ENCODE data around the gene INIP.
"Not testable (repeated sequence)": the region's sequence is repeated elsewhere in the genome, so short reads cannot be mapped to it uniquely, and the experiment has no call there.

Gene INIP

DNA sequence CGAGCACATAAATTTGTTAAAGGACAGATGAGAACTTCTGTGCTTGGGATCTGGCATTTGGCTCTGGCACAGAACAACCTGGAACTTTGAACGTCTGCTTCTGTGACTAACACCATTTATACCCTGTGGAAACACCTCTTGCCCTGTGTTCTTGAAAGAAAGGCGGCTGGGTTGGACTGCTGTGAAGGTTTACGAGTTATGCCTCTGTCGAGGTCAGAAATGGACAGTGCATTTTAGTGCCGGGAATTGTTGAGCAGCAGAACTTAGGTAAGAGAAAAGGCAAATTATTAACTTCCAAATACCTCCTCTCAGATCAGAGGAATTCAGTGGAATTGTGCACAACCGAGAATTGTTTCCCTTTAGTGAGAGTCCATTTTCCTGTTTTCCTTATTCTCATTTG, 14.1 kb upstream of the INIP start:
- DNase-seq: no peak

DNA sequence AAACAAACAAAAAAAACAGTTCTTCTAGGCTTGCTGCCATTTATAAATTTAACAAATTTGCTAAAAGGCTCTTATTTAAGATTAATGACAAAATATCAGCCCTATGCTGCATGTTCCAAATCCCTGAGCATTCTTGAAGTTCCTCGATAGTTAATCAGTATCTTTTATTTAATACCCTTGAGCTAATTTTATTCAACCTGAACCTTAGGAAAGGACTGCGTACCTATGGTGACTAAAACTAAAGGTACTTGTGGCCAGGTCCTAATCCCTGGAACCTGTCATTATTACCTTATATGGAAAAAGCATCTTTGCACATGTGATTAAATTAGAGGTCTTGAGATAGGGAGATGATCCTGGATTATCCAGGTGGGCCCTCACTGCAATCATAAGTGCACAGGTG, 10.5 kb upstream of the INIP start:
- no peak for DNase-seq

DNA sequence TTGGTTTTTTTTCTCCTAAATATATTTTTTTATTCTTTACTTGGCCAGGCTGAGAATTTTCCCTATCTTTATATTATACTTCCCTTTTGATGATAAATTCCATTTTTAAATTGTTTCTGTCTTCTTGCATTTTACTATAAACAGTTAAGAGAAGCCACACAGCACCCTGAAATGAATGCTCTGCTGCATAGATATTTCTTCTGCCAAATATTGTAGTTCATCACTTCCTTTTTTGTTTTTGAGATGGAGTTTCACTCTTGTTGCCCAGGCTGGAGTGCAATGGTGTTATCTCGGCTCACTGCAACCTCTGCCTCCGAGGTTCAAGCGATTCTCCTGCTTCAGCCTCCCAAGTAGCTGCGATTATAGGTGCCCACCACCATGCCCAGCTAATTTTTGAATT, 8.5 kb upstream of the INIP start:
- DNase-seq: no peak

DNA sequence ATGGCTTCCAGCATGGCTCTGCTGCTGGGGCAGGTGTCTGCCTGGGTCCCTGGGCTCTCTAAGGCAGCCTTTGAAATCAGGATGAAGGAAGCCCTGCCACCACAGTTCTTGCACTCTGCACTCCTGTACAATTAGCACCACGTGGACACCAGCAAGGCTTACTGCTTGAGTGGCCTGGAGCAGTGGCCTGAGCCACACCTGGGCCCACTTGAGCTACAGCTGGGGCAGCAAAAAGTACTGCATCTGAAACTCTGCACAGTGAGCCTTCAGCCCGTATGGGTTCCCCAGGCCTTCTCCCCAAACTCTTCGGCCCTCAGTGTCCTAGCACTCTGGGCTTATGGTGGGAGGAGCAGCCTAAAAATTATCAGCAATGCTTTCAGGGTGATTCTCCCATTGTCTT, 8.0 kb upstream of the INIP start:
- DNase-seq: no peak

DNA sequence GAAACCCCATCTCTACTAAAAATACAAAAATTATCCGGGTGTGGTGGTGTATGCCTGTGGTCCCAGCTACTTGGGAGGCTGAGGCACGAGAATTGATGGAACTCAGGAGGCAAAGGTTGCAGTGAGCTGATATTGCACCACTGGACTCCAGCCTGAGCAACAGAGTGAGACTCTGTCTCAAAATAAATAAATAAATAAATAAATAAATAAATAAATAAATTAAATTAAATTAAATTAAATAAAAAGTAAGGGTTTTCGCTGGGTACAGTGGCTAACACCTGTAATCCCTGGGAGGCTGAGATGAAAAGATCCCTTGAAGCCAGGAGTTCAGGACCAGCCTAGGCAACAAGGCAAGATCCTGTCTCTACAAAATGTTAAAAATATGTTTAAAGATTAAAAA, 4.8 kb upstream of the INIP start:
- DNase-seq: not testable (repeated sequence)

DNA sequence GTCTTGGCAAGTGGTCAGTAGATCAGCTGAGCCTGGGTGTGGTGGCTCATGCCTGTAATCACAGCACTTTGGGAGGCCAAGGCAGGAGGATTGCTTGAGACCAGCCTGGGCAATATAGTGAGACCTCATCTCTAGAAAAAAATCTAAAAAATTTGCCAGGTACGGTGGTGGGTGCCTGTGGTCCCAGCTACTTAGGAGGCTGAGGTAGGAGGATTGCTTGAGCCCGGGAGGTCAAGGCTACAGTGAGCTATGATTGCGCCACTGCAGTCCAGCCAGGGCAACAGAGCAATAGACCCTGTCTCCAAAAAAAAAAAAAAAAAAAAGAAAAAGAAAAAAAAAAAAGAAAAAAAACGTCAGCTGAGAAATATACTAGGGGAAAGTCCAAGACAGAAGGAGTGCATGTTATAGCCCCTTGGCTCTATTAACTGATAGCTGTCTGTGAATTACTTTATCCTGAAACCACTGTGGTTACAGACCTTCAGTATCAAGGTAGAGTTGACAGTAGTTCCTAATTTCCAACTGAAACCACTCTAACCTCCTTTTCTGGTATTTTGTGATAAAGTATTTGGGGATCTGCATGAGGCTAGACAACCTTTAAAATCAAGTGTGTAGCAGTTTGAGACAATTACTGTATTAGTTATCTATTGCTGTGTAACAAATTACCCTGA, 2.3 kb upstream of the INIP start:
- DNase-seq: no peak

DNA sequence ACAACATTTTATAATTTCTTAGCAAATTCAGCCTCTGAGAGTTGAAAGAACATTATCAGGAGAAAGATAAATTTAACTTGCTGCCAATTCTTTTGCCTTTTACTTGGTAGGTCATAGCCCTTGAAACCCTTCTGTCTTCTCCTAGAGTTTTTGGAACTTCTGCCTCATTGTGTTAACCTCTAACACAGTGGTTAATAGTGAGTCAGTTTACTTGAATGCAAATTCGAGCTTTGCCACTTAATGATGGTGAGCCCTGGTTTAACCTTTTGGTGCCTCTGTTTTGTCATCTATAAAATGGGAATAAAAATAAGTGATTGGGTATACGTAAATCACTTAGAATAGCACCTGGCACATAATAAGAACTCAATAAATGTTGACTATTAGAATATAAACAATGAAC, 1.8 kb upstream of the INIP start:
- no peak for DNase-seq

DNA sequence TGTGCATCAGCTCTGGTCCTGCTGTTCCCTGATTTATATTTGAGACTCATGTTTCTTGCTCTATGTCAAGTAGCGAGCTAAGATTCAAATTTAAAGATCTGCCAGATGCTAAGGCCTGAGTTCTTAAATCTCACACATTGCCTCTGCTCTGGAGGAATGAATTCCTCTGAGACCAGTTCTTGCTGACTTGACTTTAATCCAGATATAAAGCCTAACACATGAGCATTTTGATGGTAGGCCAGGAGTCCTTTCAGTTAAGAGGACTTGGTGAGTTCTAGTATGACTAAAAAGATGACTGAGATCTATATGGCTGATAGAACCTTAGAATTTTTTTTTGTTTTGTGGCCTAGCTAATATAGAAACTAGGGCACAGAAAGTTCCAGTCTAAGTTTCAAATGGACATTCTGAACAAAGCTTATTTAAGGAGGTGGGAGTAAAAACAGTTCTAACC, 1.3 kb upstream of the INIP start:
- no peak for DNase-seq

DNA sequence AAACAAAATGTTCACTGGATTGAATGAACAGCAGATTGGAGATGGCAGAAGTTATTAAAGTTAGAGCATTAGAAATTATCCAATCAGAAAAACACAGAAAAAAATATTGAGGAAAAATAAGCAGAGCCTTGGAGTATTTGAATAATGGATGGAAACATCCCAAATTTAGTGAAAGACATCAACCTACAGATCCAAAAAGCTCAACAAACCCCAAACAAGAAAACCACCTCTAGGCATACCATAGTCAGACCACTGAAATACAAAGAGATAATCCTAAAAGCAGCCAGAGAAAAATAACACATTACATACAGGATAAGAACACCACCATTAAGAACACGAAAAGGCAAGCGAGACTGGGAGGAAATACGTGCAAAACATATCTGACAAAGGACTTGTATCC, 5.2 kb downstream of the INIP start:
- DNase-seq: no peak

DNA sequence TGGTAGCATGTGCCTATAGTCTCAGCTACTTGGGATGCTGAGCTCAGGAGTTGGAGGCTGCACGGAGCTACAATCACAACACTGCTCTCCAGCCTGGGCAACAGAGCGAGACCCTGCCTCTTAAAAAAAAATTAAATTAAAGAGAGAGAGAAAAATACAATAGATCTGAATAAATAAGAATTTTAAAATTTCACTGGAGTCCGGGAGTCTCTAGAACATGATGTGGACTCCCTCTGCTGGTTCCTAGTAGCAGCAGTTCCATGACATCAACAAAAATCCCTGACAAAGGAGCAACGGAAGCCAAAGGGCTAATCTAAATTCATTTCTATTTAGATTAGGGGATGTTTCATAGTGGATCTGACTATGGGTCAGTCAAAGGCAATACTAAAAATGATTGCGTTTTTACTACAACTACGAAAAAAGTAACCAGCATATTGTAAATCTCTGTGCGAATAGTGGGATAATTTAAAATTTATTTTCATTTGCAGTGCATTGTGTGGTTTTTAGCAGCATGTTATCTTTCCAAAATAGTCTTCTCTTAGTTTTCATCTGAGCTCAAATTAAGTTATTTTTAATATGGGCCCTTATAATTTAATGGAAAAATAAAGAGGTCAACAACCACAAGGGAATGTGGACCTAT, 6.7 kb downstream of the INIP start:
- no peak for DNase-seq

DNA sequence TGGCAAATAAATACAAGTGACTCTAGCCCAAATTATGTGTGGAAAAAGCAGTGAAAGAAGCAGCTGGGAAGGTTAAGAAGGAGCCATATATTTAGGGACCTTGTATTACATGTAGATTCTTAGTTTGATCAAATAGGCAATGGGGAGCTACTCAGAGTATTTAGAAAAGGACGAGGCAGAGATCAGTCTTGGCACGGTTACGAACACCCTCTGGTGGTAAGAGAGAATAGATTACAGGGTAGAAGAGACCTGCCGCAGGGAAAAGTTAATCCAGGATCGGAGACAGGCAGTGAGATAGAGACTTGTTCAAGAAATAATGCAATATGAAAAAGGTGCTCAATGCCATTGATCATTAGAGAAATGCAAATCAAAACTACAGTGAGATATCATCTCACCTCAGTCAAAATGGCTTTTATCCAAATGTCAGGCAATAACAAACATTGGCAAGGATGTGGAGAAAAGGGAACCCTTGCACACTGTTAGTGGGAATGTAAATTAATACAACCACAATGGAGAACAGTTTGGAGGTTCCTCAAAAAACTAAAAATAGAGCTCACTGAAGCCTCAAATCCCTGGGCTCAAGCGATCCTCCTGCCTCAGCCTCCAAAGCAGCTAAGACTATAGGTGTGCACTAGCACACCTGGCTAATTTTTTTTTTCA, 12.0 kb downstream of the INIP start:
- no peak for DNase-seq

DNA sequence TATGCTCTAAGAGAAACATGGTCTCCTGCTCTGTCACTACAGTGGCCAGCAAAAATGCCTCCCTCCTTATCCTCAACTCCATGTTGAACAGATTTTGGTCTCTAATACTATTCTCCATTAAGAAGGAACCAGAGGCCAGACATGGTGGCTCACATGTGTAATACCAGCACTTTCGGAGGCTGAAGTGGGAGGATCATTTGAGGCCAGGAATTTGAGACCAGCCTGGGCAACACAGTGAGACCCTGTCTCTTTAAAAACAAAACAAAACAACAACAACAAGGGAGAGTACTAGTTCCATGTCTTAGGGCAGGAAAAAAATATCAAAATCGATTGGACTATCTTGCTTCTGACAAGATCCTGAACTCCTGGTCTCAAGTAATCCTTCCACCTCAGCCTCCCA, 14.6 kb downstream of the INIP start:
- DNase-seq: no peak

DNA sequence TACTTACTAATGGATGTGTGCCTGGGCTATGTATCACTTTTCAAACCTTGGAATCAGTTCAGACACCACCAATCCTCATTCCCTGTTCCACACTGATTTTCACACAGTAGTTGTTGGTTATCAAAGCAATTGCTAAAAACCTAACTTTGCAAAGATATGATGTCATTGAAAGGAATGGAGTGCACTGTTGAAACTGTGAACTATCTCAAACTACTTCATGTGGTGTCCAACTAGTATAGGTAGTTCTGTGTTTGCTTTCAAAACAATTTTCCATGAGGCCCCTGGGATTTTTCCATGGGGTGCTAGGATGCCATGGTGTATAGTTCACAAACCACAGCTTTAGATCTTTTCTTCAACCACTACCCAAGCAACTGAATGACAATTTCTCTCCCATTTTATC, 17.8 kb downstream of the INIP start:
- DNase-seq: no peak

DNA sequence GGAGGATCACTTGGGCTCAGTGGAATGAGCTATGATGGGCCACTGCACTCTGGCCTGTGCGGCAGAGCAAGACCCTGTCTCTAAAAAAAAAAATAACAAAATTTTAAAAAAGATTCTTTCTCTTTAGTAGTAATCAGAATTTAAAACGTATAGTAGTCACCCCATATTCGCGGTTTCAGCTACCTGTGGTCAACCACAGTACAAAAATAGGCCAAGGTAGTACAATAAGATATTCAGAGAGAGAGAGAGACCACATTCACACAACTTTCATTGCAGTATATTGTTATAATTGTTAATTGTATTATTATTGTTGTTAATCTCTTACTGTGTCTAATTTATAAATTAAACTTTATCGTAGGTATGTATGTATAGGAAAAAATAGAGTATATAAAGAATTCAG, 18.7 kb downstream of the INIP start:
- DNase-seq: no peak

DNA sequence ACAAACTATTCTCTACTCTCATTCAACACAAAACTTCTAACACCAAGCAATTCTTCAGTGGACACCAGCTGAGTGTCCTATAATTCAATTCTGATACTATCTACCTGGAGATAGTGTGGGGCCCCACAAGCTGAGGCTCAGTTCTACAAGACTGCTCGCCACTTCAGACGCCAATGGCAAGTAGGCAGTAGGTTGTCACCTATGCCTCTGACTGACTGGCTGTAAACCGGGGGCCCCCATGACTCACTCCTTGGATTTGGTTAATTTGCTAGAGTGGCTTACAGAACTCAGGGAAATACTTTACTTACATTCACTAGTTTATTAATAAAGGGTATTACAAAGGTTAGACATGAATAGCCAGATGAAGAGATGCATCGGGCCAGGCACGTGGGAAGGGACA, 21.5 kb downstream of the INIP start:
- no peak for DNase-seq

DNA sequence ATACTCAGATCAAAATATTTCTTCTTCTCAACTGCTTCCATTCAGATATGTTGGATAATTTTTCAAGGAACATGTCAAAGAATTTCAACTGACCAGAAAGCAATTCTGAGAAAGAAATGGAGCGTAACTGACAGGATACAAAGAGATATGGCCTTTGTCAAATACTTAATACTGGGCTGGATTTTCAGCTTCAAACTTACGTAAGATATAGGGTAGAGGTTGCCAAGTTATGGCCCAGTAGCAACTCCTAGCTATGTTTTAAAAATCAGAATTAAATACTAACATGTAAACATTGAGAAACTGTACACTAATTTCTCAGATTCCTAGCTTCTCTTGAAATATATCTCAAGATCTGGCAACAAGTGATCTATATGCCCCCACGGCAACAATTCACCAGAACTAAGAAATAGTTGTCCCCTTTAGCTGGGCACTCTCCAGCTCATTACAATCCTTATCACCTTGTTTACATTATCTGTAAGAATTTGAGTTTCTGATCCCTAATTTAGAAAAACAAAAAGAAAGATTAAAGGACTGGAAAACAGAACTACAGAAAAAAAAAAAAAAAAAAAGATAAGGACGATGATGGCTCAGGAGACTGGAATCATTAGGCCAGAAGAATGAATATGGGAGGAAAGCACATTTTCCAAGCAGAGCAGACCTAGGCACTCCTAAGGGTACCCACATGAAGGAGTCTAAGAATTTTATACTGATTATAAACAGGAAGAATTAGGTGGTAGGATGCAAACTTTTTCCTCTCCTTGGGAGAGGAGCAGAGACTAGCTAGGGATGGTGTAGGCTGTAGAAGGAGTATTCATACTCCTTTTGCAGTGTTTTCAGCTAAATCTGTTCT, 23.0 kb downstream of the INIP start:
- no peak for DNase-seq

DNA sequence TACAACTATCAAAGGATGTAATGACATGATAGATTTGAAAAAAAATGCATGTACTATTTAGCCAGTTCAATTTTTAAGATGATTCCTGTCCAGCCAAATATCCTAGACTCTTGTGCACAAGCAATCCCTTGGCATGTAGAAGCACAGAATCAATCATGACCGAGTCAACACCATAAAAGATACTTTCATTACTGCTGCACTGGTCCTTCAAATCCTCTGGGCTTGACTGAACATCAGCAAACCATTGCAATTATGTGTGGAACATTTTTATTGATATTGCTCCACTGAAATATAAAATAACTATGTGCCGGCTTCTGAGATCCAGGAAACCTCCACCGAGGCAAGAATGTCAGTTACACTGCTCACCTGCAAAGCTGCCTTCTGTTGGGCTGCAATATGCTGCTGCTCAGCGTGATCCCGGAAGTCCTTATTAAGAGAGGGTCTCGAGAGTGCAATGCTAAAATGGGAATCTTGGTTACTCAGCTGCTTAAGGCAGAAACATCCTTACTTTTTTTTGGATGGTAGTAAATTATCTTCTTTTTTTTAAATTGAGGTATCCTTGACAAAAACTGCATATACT, 28.7 kb downstream of the INIP start:
- no peak for DNase-seq

DNA sequence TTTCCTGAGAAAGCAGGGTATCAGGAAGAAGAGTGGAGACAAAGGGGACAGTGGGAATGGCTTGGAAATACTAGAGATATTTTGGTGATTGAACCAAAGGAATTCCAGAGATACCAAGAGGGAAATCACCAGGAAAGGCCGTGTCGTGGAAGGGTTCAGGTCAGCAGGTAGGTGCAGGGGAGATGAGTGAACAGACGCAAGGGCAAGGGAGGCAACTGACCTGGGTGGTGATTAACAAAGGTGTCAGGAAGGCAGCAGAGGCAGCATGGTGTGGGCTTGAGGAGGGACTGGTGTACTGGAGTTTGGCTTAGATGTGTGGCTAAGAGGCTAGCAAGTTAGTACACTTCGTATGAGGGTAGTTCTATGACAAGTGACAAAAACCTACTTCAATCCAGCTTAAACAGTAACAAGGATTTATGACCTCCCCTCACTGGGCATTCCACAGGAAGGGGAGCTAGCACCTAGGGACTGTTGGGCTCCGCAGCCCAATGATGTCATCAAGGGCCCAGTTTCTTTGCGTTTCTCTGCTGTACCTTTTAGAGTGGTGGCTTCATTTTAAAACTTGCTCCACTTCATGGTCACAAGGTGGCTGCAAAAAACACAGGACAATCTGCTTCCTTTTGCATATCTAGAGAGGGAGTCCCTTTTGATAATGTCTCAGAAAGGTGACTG, 37.0 kb downstream of the INIP start:
- no peak for DNase-seq

DNA sequence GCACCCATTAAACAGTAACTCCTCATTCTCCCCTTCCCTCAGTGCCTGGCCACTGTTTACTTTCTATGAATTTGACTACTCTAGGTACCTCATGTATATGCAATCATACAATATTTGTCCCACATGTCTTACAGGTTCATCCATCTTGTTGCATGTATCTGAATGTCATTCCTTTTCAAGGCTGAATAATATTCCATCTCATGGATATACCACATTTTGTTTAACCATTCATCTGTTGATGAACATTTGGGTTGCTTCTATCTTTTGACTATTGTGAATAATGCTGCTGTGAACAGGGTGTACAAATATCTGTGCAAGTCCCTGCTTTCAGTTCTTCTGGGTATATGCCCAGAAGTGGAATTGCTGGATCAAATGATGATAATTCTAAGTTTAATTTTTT, 40.9 kb downstream of the INIP start:
- DNase-seq: no peak

DNA sequence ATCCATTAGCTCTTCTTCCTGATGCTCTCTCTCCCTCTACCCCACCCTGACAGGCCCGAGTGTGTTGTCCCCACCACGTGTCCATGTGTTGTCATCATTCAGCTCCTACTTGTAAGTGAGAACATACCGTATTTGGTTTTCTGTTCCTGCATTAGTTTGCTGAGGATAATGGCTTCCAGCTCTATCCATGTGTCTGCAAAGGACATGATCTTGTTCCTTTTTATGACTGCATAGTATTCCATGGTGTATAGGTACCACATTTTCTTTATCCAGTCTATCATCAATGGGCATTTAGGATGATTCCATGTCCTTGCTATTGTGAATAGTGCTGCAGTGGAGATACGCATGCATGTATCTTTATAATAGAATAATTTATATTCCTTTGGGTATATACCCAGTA, 44.7 kb downstream of the INIP start:
- DNase-seq: not testable (repeated sequence)

DNA sequence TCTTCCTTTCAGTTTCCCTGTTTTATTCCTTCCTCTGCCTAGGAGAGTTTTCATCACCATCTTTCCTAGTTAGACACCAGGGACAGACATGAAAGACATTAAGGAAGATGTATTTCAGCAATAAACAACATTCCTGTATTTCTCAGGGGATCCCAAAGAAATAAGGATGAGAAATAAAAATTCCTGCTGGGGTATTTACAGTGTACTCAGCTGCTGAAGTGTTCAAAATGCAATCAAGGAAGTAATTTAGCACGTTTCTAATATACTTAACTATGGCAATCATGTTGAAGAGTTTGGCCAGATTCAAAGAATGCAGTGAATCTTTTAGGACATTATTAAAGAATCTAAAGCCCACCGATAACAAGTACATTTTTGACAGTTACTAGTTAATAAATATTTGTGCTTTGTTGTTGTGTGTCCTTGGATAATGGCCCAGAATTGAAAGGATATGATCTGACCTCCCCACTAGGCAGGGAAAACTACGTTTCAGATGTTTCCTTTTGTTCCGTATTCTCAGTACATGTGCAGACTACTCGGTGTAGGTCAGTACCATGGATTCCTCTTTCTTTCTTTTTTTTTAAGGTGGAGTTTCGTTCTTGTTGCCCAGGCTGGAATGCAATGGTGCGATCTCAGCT, 46.8 kb downstream of the INIP start:
- DNase-seq: no peak

DNA sequence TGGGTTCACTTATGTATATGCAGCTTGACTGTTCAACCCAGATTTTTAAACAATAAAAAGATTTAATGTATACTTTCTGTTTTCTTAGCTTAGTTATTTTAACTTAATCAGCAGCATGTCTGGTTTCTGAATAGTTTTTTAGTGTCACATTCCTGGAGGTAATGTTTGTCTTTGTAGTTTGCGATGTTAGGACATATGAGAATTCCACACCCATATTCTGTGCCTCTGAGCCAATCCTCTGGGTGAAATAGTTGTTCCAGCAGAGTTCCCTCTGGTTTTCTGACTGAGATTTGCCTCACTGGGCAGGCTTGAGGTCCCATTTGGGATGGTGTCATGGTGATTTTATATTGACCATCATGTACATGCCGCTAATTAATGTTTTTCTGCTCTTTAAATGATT, 48.6 kb downstream of the INIP start:
- DNase-seq: no peak

Measured in NCI-H2081 treated with DMSO at 0.1 percent for 48 hours (cell line).